Transverse colon (tissue), 4 donors: ENCODE results near the gene TADA2B.

Source experiments
- POLR2AphosphoS5 ChIP-seq, 3 donors: sonication (generic); formaldehyde crosslinking; IDR thresholded peaks; one replicate each; pipeline ENCODE4 v1.6.1; 2016; ENCODE audit warnings: antibody characterized with exemption in 3 of 3
- TF ChIP-seq, protein P1 (sequence below), 5 experiments: fragments of 200-600 bp in 3 of 5; fragments of 450-650 bp in 2 of 5; sonication (generic) in 3 of 5; IDR thresholded peaks; 1 replicate in 2 of 5; 2 replicates in 3 of 5; pipeline ENCODE4 v1.5.1; 2016 to 2017; ENCODE audit warnings: antibody characterized with exemption in 5 of 5, inconsistent platforms in 3 of 5, mild to moderate bottlenecking in 2 of 5, moderate library complexity in 1 of 5

DNA sequence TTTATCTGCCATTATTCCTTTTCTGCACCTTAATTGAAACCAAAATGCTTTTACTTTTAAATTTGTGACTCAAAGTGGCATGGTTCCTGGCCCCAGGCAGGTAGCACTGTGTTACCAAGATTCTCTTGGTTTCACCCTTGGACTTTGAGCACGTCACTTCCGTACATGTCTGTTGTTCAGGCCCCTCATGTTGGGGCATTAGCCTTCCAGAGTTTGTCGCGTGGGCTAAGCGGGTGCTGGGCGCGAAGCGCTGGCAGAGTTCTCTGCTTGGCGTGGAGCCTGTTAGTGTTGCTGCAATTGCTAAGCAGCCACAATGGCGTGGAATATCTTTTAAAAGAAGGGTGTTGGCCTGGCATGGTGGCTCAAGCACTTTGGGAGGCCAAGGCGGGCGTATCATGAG lies 14.0 kb upstream of the TADA2B start:
- TF ChIP-seq, protein P1, sequence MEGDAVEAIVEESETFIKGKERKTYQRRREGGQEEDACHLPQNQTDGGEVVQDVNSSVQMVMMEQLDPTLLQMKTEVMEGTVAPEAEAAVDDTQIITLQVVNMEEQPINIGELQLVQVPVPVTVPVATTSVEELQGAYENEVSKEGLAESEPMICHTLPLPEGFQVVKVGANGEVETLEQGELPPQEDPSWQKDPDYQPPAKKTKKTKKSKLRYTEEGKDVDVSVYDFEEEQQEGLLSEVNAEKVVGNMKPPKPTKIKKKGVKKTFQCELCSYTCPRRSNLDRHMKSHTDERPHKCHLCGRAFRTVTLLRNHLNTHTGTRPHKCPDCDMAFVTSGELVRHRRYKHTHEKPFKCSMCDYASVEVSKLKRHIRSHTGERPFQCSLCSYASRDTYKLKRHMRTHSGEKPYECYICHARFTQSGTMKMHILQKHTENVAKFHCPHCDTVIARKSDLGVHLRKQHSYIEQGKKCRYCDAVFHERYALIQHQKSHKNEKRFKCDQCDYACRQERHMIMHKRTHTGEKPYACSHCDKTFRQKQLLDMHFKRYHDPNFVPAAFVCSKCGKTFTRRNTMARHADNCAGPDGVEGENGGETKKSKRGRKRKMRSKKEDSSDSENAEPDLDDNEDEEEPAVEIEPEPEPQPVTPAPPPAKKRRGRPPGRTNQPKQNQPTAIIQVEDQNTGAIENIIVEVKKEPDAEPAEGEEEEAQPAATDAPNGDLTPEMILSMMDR (IDR thresholded peaks at IDR 0.05) = no peak
- TF ChIP-seq POLR2AphosphoS5 (IDR thresholded peaks at IDR 0.05) = no peak
